GM06990 (cell line): Measurements from ENCODE around the gene GPR82.

Experiments used
- DNase-seq: peaks from one replicate; pipeline ENCODE4 v3.0.0-alpha.2; 2011; ENCODE audit not compliant: insufficient read length; ENCODE audit errors: extremely low read depth
- H3K27me3 ChIP-seq: replicated peaks from 2 replicates; pipeline ENCODE4 v1.6.0; 2011; ENCODE audit warnings: low read length; ENCODE audit not compliant: control insufficient read depth, insufficient read depth
- H3K36me3 ChIP-seq: 2 replicates; pipeline ENCODE4 v1.5.1; 2011; ENCODE audit warnings: low read length; ENCODE audit not compliant: control insufficient read depth, insufficient read depth
- H3K4me3 ChIP-seq: replicated peaks from 2 replicates; pipeline ENCODE4 v1.5.1; 2011; ENCODE audit warnings: low read depth, mild to moderate bottlenecking, control low read depth, low read length
- TF ChIP-seq, protein P1 (sequence below): IDR thresholded peaks from 2 replicates; pipeline ENCODE4 v1.5.1; 2011; ENCODE audit warnings: low read length, control low read depth, mild to moderate bottlenecking, inconsistent platforms; ENCODE audit not compliant: insufficient read depth, poor library complexity, severe bottlenecking

The GPR82 gene

DNA sequence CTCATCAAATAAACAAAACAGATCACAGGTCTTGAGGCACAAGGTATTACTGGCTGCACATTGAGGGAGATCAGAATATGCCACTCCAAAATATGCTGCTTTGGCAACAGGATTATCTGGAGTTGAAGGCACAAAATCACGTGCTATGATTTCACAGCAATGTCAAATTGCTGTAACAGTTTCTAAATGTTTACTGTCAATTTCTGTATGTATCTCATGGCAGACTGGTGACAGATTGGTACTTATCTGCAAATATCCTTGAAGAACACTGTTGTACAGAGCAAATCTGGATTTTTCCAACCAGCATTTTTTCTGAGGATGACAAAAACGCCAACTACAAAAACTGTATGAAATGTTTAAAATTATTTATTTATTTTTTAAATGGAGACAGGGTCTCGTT lies 26.7 kb downstream of the GPR82 start:
- TF ChIP-seq, protein P1, sequence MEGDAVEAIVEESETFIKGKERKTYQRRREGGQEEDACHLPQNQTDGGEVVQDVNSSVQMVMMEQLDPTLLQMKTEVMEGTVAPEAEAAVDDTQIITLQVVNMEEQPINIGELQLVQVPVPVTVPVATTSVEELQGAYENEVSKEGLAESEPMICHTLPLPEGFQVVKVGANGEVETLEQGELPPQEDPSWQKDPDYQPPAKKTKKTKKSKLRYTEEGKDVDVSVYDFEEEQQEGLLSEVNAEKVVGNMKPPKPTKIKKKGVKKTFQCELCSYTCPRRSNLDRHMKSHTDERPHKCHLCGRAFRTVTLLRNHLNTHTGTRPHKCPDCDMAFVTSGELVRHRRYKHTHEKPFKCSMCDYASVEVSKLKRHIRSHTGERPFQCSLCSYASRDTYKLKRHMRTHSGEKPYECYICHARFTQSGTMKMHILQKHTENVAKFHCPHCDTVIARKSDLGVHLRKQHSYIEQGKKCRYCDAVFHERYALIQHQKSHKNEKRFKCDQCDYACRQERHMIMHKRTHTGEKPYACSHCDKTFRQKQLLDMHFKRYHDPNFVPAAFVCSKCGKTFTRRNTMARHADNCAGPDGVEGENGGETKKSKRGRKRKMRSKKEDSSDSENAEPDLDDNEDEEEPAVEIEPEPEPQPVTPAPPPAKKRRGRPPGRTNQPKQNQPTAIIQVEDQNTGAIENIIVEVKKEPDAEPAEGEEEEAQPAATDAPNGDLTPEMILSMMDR = no peak
- DNase-seq = no peak
- H3K36me3 ChIP-seq = no peaks in the 10 kb centered on the region
- H3K4me3 ChIP-seq = no peak overlapping the region
- no peaks in the 10 kb centered on the region for H3K27me3 ChIP-seq

DNA sequence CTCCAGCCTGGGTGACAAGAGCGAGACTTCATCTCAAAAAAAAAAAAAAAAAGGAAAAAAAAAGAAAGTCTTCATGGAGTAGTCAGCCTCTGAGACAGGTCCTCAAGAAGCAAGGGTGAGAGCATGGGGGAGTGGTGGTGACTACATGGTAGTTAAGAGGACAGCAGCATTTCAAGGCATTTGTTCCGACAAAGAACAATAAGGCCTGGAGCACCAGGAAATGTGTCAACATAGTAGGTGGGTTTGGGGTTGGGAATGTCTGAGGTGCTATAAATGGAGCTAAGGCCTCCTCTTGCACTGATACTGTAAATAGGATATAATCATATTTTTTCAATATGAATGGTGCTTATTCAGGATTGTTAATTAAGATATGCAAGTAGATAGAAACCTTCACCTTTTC lies 34.4 kb downstream of the GPR82 start:
- H3K27me3 ChIP-seq = no peaks in the 10 kb centered on the region
- TF ChIP-seq, protein P1 = no peak
- no peak for DNase-seq
- no peak overlapping the region for H3K4me3 ChIP-seq
- no peaks in the 10 kb centered on the region for H3K36me3 ChIP-seq

DNA sequence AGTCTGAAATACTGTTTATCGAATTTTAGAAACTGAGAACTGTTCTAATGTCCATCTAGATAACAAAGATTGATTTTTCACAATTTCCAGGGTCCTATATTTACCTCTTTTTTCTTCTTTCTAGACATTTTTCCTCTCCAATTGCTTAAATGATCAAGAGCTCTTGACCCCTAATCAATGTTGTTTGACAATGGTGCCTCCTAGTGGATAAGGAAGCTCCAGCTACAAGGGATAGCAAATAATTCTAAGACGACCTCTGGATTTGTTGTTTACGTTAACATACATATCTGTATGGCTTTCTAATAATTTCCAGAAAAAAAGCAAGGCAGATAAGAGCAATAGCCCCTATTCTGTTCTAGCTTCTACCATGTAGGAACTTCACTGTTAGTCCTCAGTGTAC lies 35.8 kb downstream of the GPR82 start:
- Histone ChIP-seq H3K4me3 (no peak overlapping the region), H3K36me3 (no peaks in the 10 kb centered on the region), H3K27me3 (no peaks in the 10 kb centered on the region)
- DNase-seq = peak; percentile 3
- TF ChIP-seq, protein P1 = peak; percentile 75

DNA sequence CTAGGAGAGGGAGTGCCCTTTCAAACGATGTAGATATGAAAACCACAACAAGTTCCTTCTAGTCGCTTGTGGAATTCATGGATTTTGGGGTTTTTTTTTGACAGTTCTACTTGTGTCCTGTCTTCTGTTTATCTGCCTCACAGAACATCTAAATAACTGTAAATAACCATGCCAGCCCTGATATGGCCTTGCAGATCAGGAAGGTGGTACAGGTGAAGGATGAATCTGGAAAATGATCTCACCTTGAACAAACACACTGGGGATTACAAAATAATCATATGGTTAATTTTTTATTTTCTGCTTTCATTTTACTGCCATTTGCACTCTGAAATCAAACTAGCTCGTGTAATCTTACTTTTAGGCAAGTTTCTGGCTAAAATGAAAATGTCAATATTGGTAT lies 37.2 kb downstream of the GPR82 start:
- no peak for DNase-seq
- TF ChIP-seq, protein P1 = no peak
- Histone ChIP-seq H3K36me3 (no peaks in the 10 kb centered on the region), H3K27me3 (no peaks in the 10 kb centered on the region), H3K4me3 (no peak overlapping the region)

DNA sequence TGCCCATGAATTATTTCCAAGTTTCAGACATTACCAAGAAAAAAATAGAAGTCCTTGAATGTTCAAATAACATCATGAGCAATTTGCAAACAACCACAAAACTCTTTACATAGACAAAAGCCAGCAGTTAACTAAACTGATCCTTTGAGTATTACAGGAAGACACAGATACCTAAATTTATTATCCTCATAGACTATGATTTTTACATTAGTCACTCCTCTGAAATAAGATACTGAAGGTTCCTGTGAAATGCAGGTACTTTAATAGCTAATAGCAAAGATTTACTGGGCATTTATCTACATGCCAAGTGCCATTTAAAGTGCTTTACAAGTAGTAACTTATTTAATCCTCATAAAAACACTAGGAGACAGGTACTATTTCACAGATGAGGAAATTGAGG lies 37.7 kb downstream of the GPR82 start:
- no peak for DNase-seq
- TF ChIP-seq, protein P1 = no peak
- H3K4me3 ChIP-seq = no peak overlapping the region
- H3K27me3 ChIP-seq = no peaks in the 10 kb centered on the region
- H3K36me3 ChIP-seq = no peaks in the 10 kb centered on the region

DNA sequence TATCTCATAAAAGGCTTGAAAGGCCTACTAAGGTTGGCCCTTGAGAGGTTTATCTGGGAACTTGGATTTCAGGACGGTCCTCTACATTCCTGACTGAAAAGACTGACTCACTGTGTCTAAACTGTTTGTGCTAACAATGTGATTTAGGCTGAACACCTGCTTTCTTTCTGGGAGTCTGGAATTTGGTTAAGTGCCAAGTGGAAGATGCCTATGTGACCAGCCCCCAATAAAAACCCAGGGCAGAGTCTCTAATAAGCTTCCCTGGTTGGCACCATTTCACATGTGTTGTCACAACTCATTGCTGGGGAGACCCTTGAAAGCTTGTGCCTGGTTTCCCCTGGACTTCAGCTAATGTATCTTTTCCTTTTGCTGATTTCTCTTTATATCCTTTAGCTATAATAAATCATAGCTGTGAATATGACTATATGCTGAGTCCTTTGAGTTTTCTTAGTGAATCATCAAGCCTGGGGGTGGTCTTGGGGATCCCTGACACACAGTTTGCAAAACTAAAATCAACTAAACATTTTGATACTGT lies 55.1 kb downstream of the GPR82 start:
- no peak overlapping the region for H3K4me3 ChIP-seq
- H3K36me3 ChIP-seq = no peaks in the 10 kb centered on the region
- H3K27me3 ChIP-seq = no peaks in the 10 kb centered on the region
- TF ChIP-seq, protein P1 = no peak
- DNase-seq = no peak
